Measurements from ENCODE around the gene PRMT5. TPM values are rescaled to one million over a fixed set of nuclear protein-coding genes. Genes with fewer than 3 reads are reported as not detected.
"Not testable (repeated sequence)": the region's sequence is repeated elsewhere in the genome, so short reads cannot be mapped to it uniquely, and the experiment has no call there.

The PRMT5 gene
- total and polyA plus RNA-seq, 3 experiments from 2014 or later = 41.3 to 200 (median 191) TPM

GRCh38 chr14:22955702-22956569, 26.8 kb upstream of the PRMT5 start:
- H3K27ac Mint-ChIP-seq = peak overlapping the region; percentile 67 to 97 (median 90)
- H3K4me1 Mint-ChIP-seq = peaks cover 14 to 24% (median 17%) of the 10 kb centered on the region in 3 donors
- no peaks in the 10 kb centered on the region for H3K27me3 Mint-ChIP-seq

GRCh38 chr14:22952418-22952817, 23.2 kb upstream of the PRMT5 start:
- peak overlapping the region in 1 of 8 donors; percentile 45 for H3K27ac Mint-ChIP-seq
- DNase-seq = no peak
- POLR2A ChIA-PET = no interaction called here

More at GRCh38 chr14:22955702-22956569, 26.8 kb upstream of the PRMT5 start:
- no peaks in the 10 kb centered on the region for H3K27me3 ChIP-seq (ENCODE audit: insufficient read depth, low read length, poor library complexity, severe bottlenecking)
- peaks cover 0 to 19% (median 7%) of the 10 kb centered on the region in 3 donors for H3K36me3 Mint-ChIP-seq
- H3K27ac ChIP-seq (ENCODE audit: low read depth, low read length) = peak overlapping the region; percentile 84
- H3K4me1 ChIP-seq (ENCODE audit: insufficient read depth, low read length) = peaks cover 19% of the 10 kb centered on the region
- peak overlapping the region; percentile 89 to 96 (median 91) for H3K4me3 Mint-ChIP-seq
- no peaks in the 10 kb centered on the region for H3K36me3 ChIP-seq (ENCODE audit: insufficient read depth, low read length)
- ChIA-PET POLR2A (interaction anchor here (1.0 to 1.4 kb wide), 6 partner anchors 17 to 365 kb away, joined by 3 to 6 read pairs (median 4); partner anchors contain the start of genes AJUBA, PRMT5 and RBM23), CTCF (interaction anchor here (0.5 to 3.4 kb wide), 17 partner anchors 10 to 122 kb away, joined by 3 to 15 read pairs (median 5); partner anchors contain the start of genes AJUBA, LRP10, PRMT5 and RBM23)
- H3K4me3 ChIP-seq (ENCODE audit: low read length) = peak overlapping the region; percentile 87
- no peaks in the 10 kb centered on the region for H3K9me3 Mint-ChIP-seq
- no peaks in the 10 kb centered on the region for H3K9me3 ChIP-seq (ENCODE audit: low read length)
- no peak for DNase-seq

GRCh38 chr14:22951795-22952194, 22.6 kb upstream of the PRMT5 start:
- CTCF ChIA-PET = interaction anchor here (1.0 to 2.0 kb wide), 4 partner anchors 17 to 106 kb away, joined by 3 to 5 read pairs (median 4); no protein-coding TSS in a partner anchor
- peak overlapping the region in 2 of 8 donors; percentile 37 to 67 for H3K27ac Mint-ChIP-seq
- peaks cover 13 to 24% (median 17%) of the 10 kb centered on the region in 3 donors for H3K4me1 Mint-ChIP-seq
- H3K9me3 ChIP-seq (ENCODE audit: low read length); DNase-seq; H3K27ac ChIP-seq (ENCODE audit: low read depth, low read length); H3K27me3 Mint-ChIP-seq; H3K27me3 ChIP-seq (ENCODE audit: insufficient read depth, low read length, poor library complexity, severe bottlenecking); H3K9me3 Mint-ChIP-seq; H3K4me3 ChIP-seq (ENCODE audit: low read length); H3K36me3 ChIP-seq (ENCODE audit: insufficient read depth, low read length); H3K4me3 Mint-ChIP-seq; POLR2A ChIA-PET: not testable (repeated sequence)
- H3K4me1 ChIP-seq (ENCODE audit: insufficient read depth, low read length) = peaks cover 12% of the 10 kb centered on the region
- H3K36me3 Mint-ChIP-seq = peaks cover 0 to 42% (median 13%) of the 10 kb centered on the region in 3 donors

More at GRCh38 chr14:22952418-22952817, 23.2 kb upstream of the PRMT5 start:
- Mint-ChIP-seq H3K27me3 (no peaks in the 10 kb centered on the region), H3K36me3 (peaks cover 0 to 37% (median 8%) of the 10 kb centered on the region in 3 donors), H3K4me3 (peak overlapping the region in 1 of 7 donors; percentile 48), H3K4me1 (peaks cover 13 to 24% (median 17%) of the 10 kb centered on the region in 3 donors), H3K9me3 (no peaks in the 10 kb centered on the region)
- no peak overlapping the region for H3K4me3 ChIP-seq (ENCODE audit: low read length)
- H3K27me3 ChIP-seq (ENCODE audit: insufficient read depth, low read length, poor library complexity, severe bottlenecking) = no peaks in the 10 kb centered on the region
- no peaks in the 10 kb centered on the region for H3K36me3 ChIP-seq (ENCODE audit: insufficient read depth, low read length)
- no peak overlapping the region for H3K27ac ChIP-seq (ENCODE audit: low read depth, low read length)
- H3K4me1 ChIP-seq (ENCODE audit: insufficient read depth, low read length) = peaks cover 15% of the 10 kb centered on the region
- CTCF ChIA-PET = interaction anchor here (1.4 to 3.0 kb wide), 3 partner anchors 22 to 105 kb away, joined by 3 to 14 read pairs (median 3); partner anchors contain the start of genes CDH24 and PRMT5
- no peaks in the 10 kb centered on the region for H3K9me3 ChIP-seq (ENCODE audit: low read length)

GRCh38 chr14:22945642-22946041, 16.5 kb upstream of the PRMT5 start:
- peaks cover 5% of the 10 kb centered on the region for H3K36me3 ChIP-seq (ENCODE audit: insufficient read depth, low read length)
- H3K4me3 Mint-ChIP-seq = no peak overlapping the region
- H3K9me3 ChIP-seq (ENCODE audit: low read length) = no peaks in the 10 kb centered on the region
- H3K27ac ChIP-seq (ENCODE audit: low read depth, low read length) = no peak overlapping the region
- H3K27ac Mint-ChIP-seq = no peak overlapping the region
- H3K4me3 ChIP-seq (ENCODE audit: low read length) = no peak overlapping the region
- H3K36me3 Mint-ChIP-seq = peaks cover 0 to 47% (median 17%) of the 10 kb centered on the region in 3 donors
- DNase-seq = no peak
- no peaks in the 10 kb centered on the region for H3K27me3 Mint-ChIP-seq
- H3K9me3 Mint-ChIP-seq = no peaks in the 10 kb centered on the region
- H3K4me1 ChIP-seq (ENCODE audit: insufficient read depth, low read length) = no peaks in the 10 kb centered on the region
- no peaks in the 10 kb centered on the region for H3K27me3 ChIP-seq (ENCODE audit: insufficient read depth, low read length, poor library complexity, severe bottlenecking)
- H3K4me1 Mint-ChIP-seq = no peaks in the 10 kb centered on the region
- CTCF ChIA-PET = interaction anchor here (1.5 to 5.6 kb wide), 2 partner anchors 9 to 16 kb away, joined by 4 to 20 read pairs; partner anchors contain the start of gene PRMT5
- POLR2A ChIA-PET = interaction anchor here (1.3 kb wide), 1 partner anchor 10 kb away, joined by 3 read pairs; no protein-coding TSS in a partner anchor

GRCh38 chr14:22939684-22940083, 10.5 kb upstream of the PRMT5 start:
- POLR2A ChIA-PET = no interaction called here
- Mint-ChIP-seq H3K4me3 (no peak overlapping the region), H3K36me3 (peaks cover 0 to 13% (median 6%) of the 10 kb centered on the region in 3 donors), H3K9me3 (no peaks in the 10 kb centered on the region), H3K4me1 (no peaks in the 10 kb centered on the region), H3K27me3 (no peaks in the 10 kb centered on the region), H3K27ac (no peak overlapping the region)
- DNase-seq = no peak
- no peaks in the 10 kb centered on the region for H3K4me1 ChIP-seq (ENCODE audit: insufficient read depth, low read length)
- H3K27me3 ChIP-seq (ENCODE audit: insufficient read depth, low read length, poor library complexity, severe bottlenecking) = no peaks in the 10 kb centered on the region
- H3K36me3 ChIP-seq (ENCODE audit: insufficient read depth, low read length) = no peaks in the 10 kb centered on the region
- CTCF ChIA-PET = no interaction called here
- no peak overlapping the region for H3K27ac ChIP-seq (ENCODE audit: low read depth, low read length)
- no peak overlapping the region for H3K4me3 ChIP-seq (ENCODE audit: low read length)
- H3K9me3 ChIP-seq (ENCODE audit: low read length) = no peaks in the 10 kb centered on the region

- no peaks in the 10 kb centered on the region for H3K27me3 Mint-ChIP-seq
Observed at GRCh38 chr14:22935156-22935555, 6.0 kb upstream of the PRMT5 start.

GRCh38 chr14:22932146-22932545, 3.0 kb upstream of the PRMT5 start:
- H3K27ac Mint-ChIP-seq = peak overlapping the region in 2 of 8 donors; percentile 4 to 76
- peaks cover 8 to 13% (median 8%) of the 10 kb centered on the region in 3 donors for H3K4me1 Mint-ChIP-seq
- CTCF ChIA-PET = no interaction called here
- peak overlapping the region in 1 of 7 donors; percentile 4 for H3K4me3 Mint-ChIP-seq
- H3K9me3 Mint-ChIP-seq = no peaks in the 10 kb centered on the region
- DNase-seq = no peak
- H3K36me3 ChIP-seq (ENCODE audit: insufficient read depth, low read length) = no peaks in the 10 kb centered on the region
- no peaks in the 10 kb centered on the region for H3K27me3 Mint-ChIP-seq
- no peaks in the 10 kb centered on the region for H3K27me3 ChIP-seq (ENCODE audit: insufficient read depth, low read length, poor library complexity, severe bottlenecking)
- peaks cover 18% of the 10 kb centered on the region for H3K4me1 ChIP-seq (ENCODE audit: insufficient read depth, low read length)
- H3K27ac ChIP-seq (ENCODE audit: low read depth, low read length) = no peak overlapping the region
- POLR2A ChIA-PET = no interaction called here
- no peak overlapping the region for H3K4me3 ChIP-seq (ENCODE audit: low read length)
- H3K36me3 Mint-ChIP-seq = peaks cover 0 to 2% (median 2%) of the 10 kb centered on the region in 3 donors
- no peaks in the 10 kb centered on the region for H3K9me3 ChIP-seq (ENCODE audit: low read length)

More at GRCh38 chr14:22935156-22935555, 6.0 kb upstream of the PRMT5 start:
- Histone ChIP-seq H3K4me3 (ENCODE audit: low read length) (no peak overlapping the region), H3K27me3 (ENCODE audit: insufficient read depth, low read length, poor library complexity, severe bottlenecking) (no peaks in the 10 kb centered on the region), H3K9me3 (ENCODE audit: low read length) (no peaks in the 10 kb centered on the region), H3K27ac (ENCODE audit: low read depth, low read length) (no peak overlapping the region), H3K36me3 (ENCODE audit: insufficient read depth, low read length) (no peaks in the 10 kb centered on the region), H3K4me1 (ENCODE audit: insufficient read depth, low read length) (peaks cover 1% of the 10 kb centered on the region)
- Mint-ChIP-seq H3K4me1 (peaks cover 6 to 10% (median 8%) of the 10 kb centered on the region in 3 donors), H3K4me3 (no peak overlapping the region), H3K36me3 (no peaks in the 10 kb centered on the region), H3K27ac (no peak overlapping the region), H3K9me3 (no peaks in the 10 kb centered on the region)
- DNase-seq = no peak
- POLR2A ChIA-PET = interaction anchor here (1.3 kb wide), 1 partner anchor 10 kb away, joined by 3 read pairs; no protein-coding TSS in a partner anchor
- CTCF ChIA-PET = interaction anchor here (0.9 to 1.4 kb wide), 8 partner anchors 35 to 136 kb away, joined by 3 to 5 read pairs (median 3); partner anchors contain the start of gene AJUBA

Data from CD8-positive, alpha-beta memory T cell (primary cell).